SK-N-MC (cell line): ENCODE data around the gene CYB561.

Source experiments
- EZH2 ChIP-seq: fragments of 200-600 bp; sonication (generic); IDR thresholded peaks from one replicate; pipeline ENCODE4 v1.6.1; 2017; ENCODE audit warnings: antibody characterized with exemption
- POLR2AphosphoS5 ChIP-seq: IDR thresholded peaks from 2 replicates; pipeline ENCODE4 v1.6.1; 2012; ENCODE audit warnings: mild to moderate bottlenecking, low read depth, low read length, borderline replicate concordance

GRCh38 chr17:63474586-63475460 is 28.7 kb upstream of the CYB561 start:
- TF ChIP-seq POLR2AphosphoS5 (no peak), EZH2 (no peak)
